Endothelial cell of umbilical vein (primary cell): ENCODE data around the gene NT5M. TPM values are rescaled to one million over a fixed set of nuclear protein-coding genes. Genes with fewer than 3 reads are reported as not detected.

Source experiments
- BruUV-seq: library from RNA; stranded (reverse); fragments of 400-500 nt; replicated peaks from 2 replicates; lab custom pipeline; 2021; lab: Mats Ljungman, UMichigan
- CTCF ChIA-PET: fragments of 300-600, 350-600 bp; sonication (Branson Sonifier 250); formaldehyde crosslinking; loops from one replicate; lab custom pipeline; 2021; ENCODE audit warnings: antibody characterized with exemption, inconsistent platforms; lab: Charles Lee
- POLR2A ChIA-PET: fragments of 300-600, 350-600 bp; sonication (Branson Sonifier 250); formaldehyde crosslinking; loops from one replicate; lab custom pipeline; 2021; ENCODE audit warnings: antibody characterized with exemption, inconsistent platforms; lab: Charles Lee
- DNase-seq: peaks from one replicate; pipeline ENCODE4 v3.0.0-alpha.2; 2011; ENCODE audit warnings: low read depth, low spot score
- FAIRE-seq: peaks from 2 replicates; lab custom pipeline; 2011; peaks lifted over from hg19 to GRCh38; lab: Jason Lieb, UNC
- H2AFZ ChIP-seq: 2 replicates; pipeline ENCODE4 v1.6.0; 2012; ENCODE audit warnings: low read depth, low read length, control low read depth, inconsistent platforms
- H3K27ac ChIP-seq: 2 replicates; pipeline ENCODE4 v1.5.1; 2011; ENCODE audit warnings: low read depth, mild to moderate bottlenecking, control low read depth, low read length, moderate library complexity; ENCODE audit not compliant: insufficient read depth
- H3K27me3 ChIP-seq, 2 experiments: 2 replicates each; pipeline versions ENCODE4 v1.6.0 to v1.6.1; 2011; ENCODE audit warnings: low read length in 2 of 2, mixed read lengths in 1 of 2; ENCODE audit not compliant: control insufficient read depth in 2 of 2, insufficient read depth in 2 of 2
- H3K36me3 ChIP-seq, 2 experiments: 2 replicates in 1 of 2; 3 replicates in 1 of 2; pipeline ENCODE4 v1.5.1; 2011; ENCODE audit warnings: low read length in 2 of 2, mild to moderate bottlenecking in 1 of 2, moderate library complexity in 1 of 2; ENCODE audit not compliant: control insufficient read depth in 2 of 2, insufficient read depth in 2 of 2; ENCODE audit errors: extremely low read depth in 1 of 2
- H3K4me1 ChIP-seq: 3 replicates; pipeline ENCODE4 v1.5.1; 2011; ENCODE audit warnings: mild to moderate bottlenecking, low read length; ENCODE audit not compliant: control insufficient read depth, insufficient read depth; ENCODE audit errors: extremely low read depth
- H3K4me2 ChIP-seq: 2 replicates; pipeline ENCODE4 v1.6.1; 2011; ENCODE audit warnings: low read length, control low read depth, mixed read lengths; ENCODE audit not compliant: insufficient read depth
- H3K4me3 ChIP-seq, 3 experiments: fragments of 200-600 bp in 1 of 3; sonication (generic), shearing (Covaris generic) in 1 of 3; replicated peaks in 1 of 3; 2 replicates each; pipeline ENCODE4 v1.5.1; 2011 to 2016; ENCODE audit warnings: control low read depth in 3 of 3, low read length in 3 of 3, mild to moderate bottlenecking in 2 of 3, inconsistent platforms in 1 of 3, low read depth in 1 of 3, moderate library complexity in 1 of 3; ENCODE audit not compliant: insufficient read depth in 1 of 3
- H3K79me2 ChIP-seq: 2 replicates; pipeline ENCODE4 v1.6.0; 2012; ENCODE audit warnings: low read length, inconsistent platforms; ENCODE audit not compliant: control insufficient read depth, insufficient read depth
- H3K9ac ChIP-seq: replicated peaks from 2 replicates; pipeline ENCODE3; 2011; ENCODE audit warnings: low read length, control low read depth; ENCODE audit not compliant: insufficient read depth; ENCODE audit errors: extremely low read depth
- H3K9me1 ChIP-seq: replicated peaks from 3 replicates; pipeline ENCODE4 v1.6.0; 2011; ENCODE audit warnings: mild to moderate bottlenecking, low read length; ENCODE audit not compliant: control insufficient read depth, insufficient read depth; ENCODE audit errors: extremely low read depth
- H3K9me3 ChIP-seq: replicated peaks from 2 replicates; pipeline ENCODE4 v1.5.1; 2012; ENCODE audit warnings: low read length, inconsistent platforms; ENCODE audit not compliant: control insufficient read depth, insufficient read depth
- H4K20me1 ChIP-seq: replicated peaks from 2 replicates; pipeline ENCODE3; 2011; ENCODE audit warnings: mild to moderate bottlenecking, low read length; ENCODE audit not compliant: control insufficient read depth, insufficient read depth; ENCODE audit errors: extremely low read depth
- EZH2 ChIP-seq: IDR thresholded peaks from 2 replicates; pipeline ENCODE4 v1.6.1; 2012; ENCODE audit warnings: borderline replicate concordance, low read depth, mild to moderate bottlenecking, moderate library complexity, low read length, inconsistent platforms; ENCODE audit not compliant: severe bottlenecking
- FOS ChIP-seq: IDR thresholded peaks from 2 replicates; pipeline ENCODE4 v1.6.1; 2011; ENCODE audit warnings: mild to moderate bottlenecking, low read length, moderate library complexity, borderline replicate concordance; ENCODE audit not compliant: insufficient read depth
- GATA2 ChIP-seq: IDR thresholded peaks from 2 replicates; pipeline ENCODE4 v1.7.0; 2011; ENCODE audit warnings: low read depth, mild to moderate bottlenecking, moderate library complexity, mixed read lengths, low read length; ENCODE audit not compliant: insufficient read length, insufficient read depth
- JUN ChIP-seq: IDR thresholded peaks from 2 replicates; pipeline ENCODE4 v1.6.1; 2011; ENCODE audit warnings: borderline replicate concordance, low read depth; ENCODE audit not compliant: insufficient read length, insufficient read depth
- MYC ChIP-seq: IDR thresholded peaks from one replicate; pipeline ENCODE4 v1.6.1; 2011; ENCODE audit warnings: mild to moderate bottlenecking, low read depth, low read length
- POLR2A ChIP-seq: IDR thresholded peaks from 2 replicates; pipeline ENCODE4 v1.6.1; 2012; ENCODE audit warnings: low read depth, mild to moderate bottlenecking, control low read depth, low read length
- POLR2AphosphoS5 ChIP-seq: IDR thresholded peaks from 2 replicates; pipeline ENCODE4 v1.6.1; 2012; ENCODE audit warnings: low read depth, mild to moderate bottlenecking, control low read depth, low read length, moderate library complexity; ENCODE audit not compliant: insufficient read depth
- dilution Hi-C: fragments of 300-500 bp; cut with MboI; formaldehyde crosslinking; loops from one replicate; pipeline ENCODE4 v1.15.0; 2019; ENCODE audit warnings: low sequenced_read_pairs; ENCODE audit not compliant: extremely low pct_ligation_motif_present
- intact Hi-C: fragments of 100-400 bp; cut with micrococcal nuclease; formaldehyde crosslinking; loops from one replicate; pipeline ENCODE4 v1.10.0; 2022
- polyA plus RNA-seq, 4 experiments: library from polyadenylated mRNA; depleted of rRNA in 3 of 4; stranded (reverse) in 3 of 4; unstranded in 1 of 4; fragments of >200 nt; gene quantifications; 2 replicates each; pipeline versions ENCODE4 v1.2.1 to v1.2.3, GENCODE V29; 2011 to 2012; ENCODE audit warnings: missing spikeins in 1 of 4
- total RNA-seq: library from RNA; stranded (reverse); gene quantifications from 2 replicates; pipeline ENCODE4 v1.2.3, GENCODE V29; 2021
- TF ChIP-seq, protein P1 (sequence below), 2 donors: IDR thresholded peaks; 1 replicate in 1 of 2; 2 replicates in 1 of 2; pipeline ENCODE4 v1.5.1; 2011; ENCODE audit warnings: low read length in 2 of 2, mild to moderate bottlenecking in 2 of 2, moderate library complexity in 2 of 2, control low read depth in 1 of 2, inconsistent platforms in 1 of 2, low read depth in 1 of 2; ENCODE audit not compliant: insufficient read depth in 1 of 2; ENCODE audit errors: extremely low read depth in 1 of 2
- TF ChIP-seq, protein P2 (sequence below): IDR thresholded peaks from 2 replicates; pipeline ENCODE4 v1.6.1; 2011; ENCODE audit not compliant: insufficient read depth, insufficient read length

The NT5M gene
- total and polyA plus RNA-seq, 2 donors (not counting 3 experiments of a cell fraction or from before 2014, with no cell fraction given), result 0.91 to 3.0 TPM

- DNase-seq, result no peak
- H2AFZ ChIP-seq, result no peak overlapping the region
- ChIA-PET POLR2A (no interaction called here), CTCF (interaction anchor here (0.5 to 5.7 kb wide), 19 partner anchors 9 to 353 kb away, joined by 3 to 111 read pairs (median 4); partner anchors contain the start of gene RASD1)
- H3K9ac ChIP-seq, result no peak overlapping the region
- dilution Hi-C loops (no loop called here), intact Hi-C loops (loop anchor here (1.0 to 5.0 kb wide), 2 partner anchors 213 to 307 kb away; no protein-coding TSS in a partner anchor)
- no peak for FAIRE-seq
- no peak overlapping the region for H3K4me3 ChIP-seq
- no peaks in the 10 kb centered on the region for H4K20me1 ChIP-seq
- TF ChIP-seq EZH2 (no peak), POLR2AphosphoS5 (no peak), POLR2A (no peak), FOS (no peak), GATA2 (no peak), MYC (no peak), JUN (no peak)
- TF ChIP-seq, protein P1, sequence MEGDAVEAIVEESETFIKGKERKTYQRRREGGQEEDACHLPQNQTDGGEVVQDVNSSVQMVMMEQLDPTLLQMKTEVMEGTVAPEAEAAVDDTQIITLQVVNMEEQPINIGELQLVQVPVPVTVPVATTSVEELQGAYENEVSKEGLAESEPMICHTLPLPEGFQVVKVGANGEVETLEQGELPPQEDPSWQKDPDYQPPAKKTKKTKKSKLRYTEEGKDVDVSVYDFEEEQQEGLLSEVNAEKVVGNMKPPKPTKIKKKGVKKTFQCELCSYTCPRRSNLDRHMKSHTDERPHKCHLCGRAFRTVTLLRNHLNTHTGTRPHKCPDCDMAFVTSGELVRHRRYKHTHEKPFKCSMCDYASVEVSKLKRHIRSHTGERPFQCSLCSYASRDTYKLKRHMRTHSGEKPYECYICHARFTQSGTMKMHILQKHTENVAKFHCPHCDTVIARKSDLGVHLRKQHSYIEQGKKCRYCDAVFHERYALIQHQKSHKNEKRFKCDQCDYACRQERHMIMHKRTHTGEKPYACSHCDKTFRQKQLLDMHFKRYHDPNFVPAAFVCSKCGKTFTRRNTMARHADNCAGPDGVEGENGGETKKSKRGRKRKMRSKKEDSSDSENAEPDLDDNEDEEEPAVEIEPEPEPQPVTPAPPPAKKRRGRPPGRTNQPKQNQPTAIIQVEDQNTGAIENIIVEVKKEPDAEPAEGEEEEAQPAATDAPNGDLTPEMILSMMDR (IDR thresholded peaks at IDR 0.05; ENCODE audit: extremely low read depth in 1 of 2, insufficient read depth in 1 of 2, low read depth in 1 of 2, low read length in 2 of 2), result no peak
- TF ChIP-seq, protein P2, sequence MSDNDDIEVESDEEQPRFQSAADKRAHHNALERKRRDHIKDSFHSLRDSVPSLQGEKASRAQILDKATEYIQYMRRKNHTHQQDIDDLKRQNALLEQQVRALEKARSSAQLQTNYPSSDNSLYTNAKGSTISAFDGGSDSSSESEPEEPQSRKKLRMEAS, result no peak
- peaks cover 14% of the 10 kb centered on the region for H3K4me1 ChIP-seq
- H3K27ac ChIP-seq, result no peak overlapping the region
- H3K4me2 ChIP-seq, result no peak overlapping the region
- no peaks in the 10 kb centered on the region for H3K36me3 ChIP-seq
- H3K9me3 ChIP-seq, result no peaks in the 10 kb centered on the region
- H3K9me1 ChIP-seq, result no peaks in the 10 kb centered on the region
- H3K79me2 ChIP-seq, result no peaks in the 10 kb centered on the region
- BruUV-seq, result no TSS peak
- no peaks in the 10 kb centered on the region for H3K27me3 ChIP-seq
These were observed 52.3 kb downstream of the NT5M start for GRCh38 chr17:17355426-17355825.
